GM21737 (cell line): ENCODE results near the gene S100A1.
"Not testable (repeated sequence)": the region's sequence is repeated elsewhere in the genome, so short reads cannot be mapped to it uniquely, and the experiment has no call there.

ENCODE experiments used
- ATAC-seq: cut with Tn5 transposase; IDR thresholded peaks from one replicate; pipeline ENCODE4 v1.9.1; 2021; ENCODE audit warnings: mild to moderate bottlenecking, moderate library complexity; ENCODE audit not compliant: unreplicated experiment

The S100A1 gene

GRCh38 chr1:153629343-153629665 is 1.1 kb downstream of the S100A1 start:
- no peak for ATAC-seq

GRCh38 chr1:153629971-153630370 is 1.7 kb downstream of the S100A1 start:
- no peak for ATAC-seq

GRCh38 chr1:153630384-153630783 is 2.1 kb downstream of the S100A1 start:
- no peak for ATAC-seq

- no peak for ATAC-seq
Measured at GRCh38 chr1:153631047-153632022, 3.1 kb downstream of the S100A1 start.

GRCh38 chr1:153633161-153633753 is 5.0 kb downstream of the S100A1 start:
- no peak for ATAC-seq

GRCh38 chr1:153633754-153634665 is 5.8 kb downstream of the S100A1 start, which contains the start of gene CHTOP:
Gene CHTOP (plus strand): TSS chr1:153634066. CDS start chr1:153636589, 2,523 bp downstream.
- peak; percentile 78 for ATAC-seq

- ATAC-seq, result no peak
Measured at GRCh38 chr1:153635872-153636271, 7.6 kb downstream of the S100A1 start.

- no peak for ATAC-seq
Measured at GRCh38 chr1:153636312-153636711, 8.1 kb downstream of the S100A1 start.

GRCh38 chr1:153638261-153638660 is 10.0 kb downstream of the S100A1 start:
- ATAC-seq, result no peak

GRCh38 chr1:153639280-153639679 is 11.0 kb downstream of the S100A1 start:
- no peak for ATAC-seq

- not testable (repeated sequence) for ATAC-seq
Measured at GRCh38 chr1:153640213-153640612, 12.0 kb downstream of the S100A1 start.

- ATAC-seq, result no peak
Measured at GRCh38 chr1:153640861-153641260, 12.6 kb downstream of the S100A1 start.

- no peak for ATAC-seq
Measured at GRCh38 chr1:153642161-153642560, 13.9 kb downstream of the S100A1 start.

- ATAC-seq, result no peak
Measured at GRCh38 chr1:153643100-153643499, 14.9 kb downstream of the S100A1 start.

GRCh38 chr1:153643816-153644215 is 15.6 kb downstream of the S100A1 start:
- no peak for ATAC-seq

- ATAC-seq, result no peak
Measured at GRCh38 chr1:153646672-153647345, 18.6 kb downstream of the S100A1 start.

- ATAC-seq, result no peak
Measured at GRCh38 chr1:153647346-153647714, 19.1 kb downstream of the S100A1 start.

GRCh38 chr1:153648000-153648643 is 19.9 kb downstream of the S100A1 start:
- ATAC-seq, result no peak

GRCh38 chr1:153649137-153649862 is 21.1 kb downstream of the S100A1 start:
- no peak for ATAC-seq

- ATAC-seq, result no peak
Measured at GRCh38 chr1:153649863-153650235, 21.6 kb downstream of the S100A1 start.
